ENCODE data around the gene ATP11A. TPM values are rescaled to one million over a fixed set of nuclear protein-coding genes. Genes with fewer than 3 reads are reported as not detected.

The ATP11A gene
- total and polyA plus RNA-seq, 9 donors: 6.6 to 72.7 (median 34.9) TPM

DNA sequence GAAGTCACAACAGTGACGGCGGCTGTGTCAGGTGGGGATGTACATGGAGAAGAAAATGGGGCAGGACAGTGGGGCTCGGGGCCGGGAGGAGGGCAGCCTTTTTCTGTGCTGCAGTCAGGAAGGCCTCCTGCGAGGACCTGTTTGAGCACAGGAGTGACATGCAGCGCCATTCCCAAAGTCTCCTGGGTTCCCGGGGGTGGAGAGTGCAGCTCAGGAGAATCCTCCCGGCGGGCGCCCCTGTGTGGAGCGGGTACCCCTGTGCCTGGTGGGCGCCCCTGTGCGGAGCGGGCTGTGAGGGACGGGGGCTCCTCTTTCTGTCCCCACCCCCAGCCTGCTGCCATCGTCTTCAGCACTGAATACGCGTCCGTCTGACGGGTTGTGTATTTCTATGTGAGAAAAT lies 62.4 kb downstream of the ATP11A start:
- WGBS, 3 donors: 80 to 89% (median 87%) methylated on average over 20 of the region's 20 CpGs
- Histone ChIP-seq H3K36me3 (no peaks in the 10 kb centered on the region), H3K4me1 (ENCODE audit: insufficient read depth) (peaks cover 2% of the 10 kb centered on the region), H3K27ac (no peak overlapping the region), H3K27me3 (no peaks in the 10 kb centered on the region), H3K4me3 (no peak overlapping the region), H3K9me3 (no peaks in the 10 kb centered on the region)
- DNase-seq: no peak
- TF ChIP-seq EP300 (IDR thresholded peaks at IDR 0.05): no peak
- TF ChIP-seq CTCF (IDR thresholded peaks at IDR 0.05): no peak
- TF ChIP-seq POLR2A (IDR thresholded peaks at IDR 0.05): no peak
- intact Hi-C loops (cut with DNase I): loop anchor here in 1 of 4 donors (5.0 kb wide), 1 partner anchor 475 kb away; no protein-coding TSS in a partner anchor

DNA sequence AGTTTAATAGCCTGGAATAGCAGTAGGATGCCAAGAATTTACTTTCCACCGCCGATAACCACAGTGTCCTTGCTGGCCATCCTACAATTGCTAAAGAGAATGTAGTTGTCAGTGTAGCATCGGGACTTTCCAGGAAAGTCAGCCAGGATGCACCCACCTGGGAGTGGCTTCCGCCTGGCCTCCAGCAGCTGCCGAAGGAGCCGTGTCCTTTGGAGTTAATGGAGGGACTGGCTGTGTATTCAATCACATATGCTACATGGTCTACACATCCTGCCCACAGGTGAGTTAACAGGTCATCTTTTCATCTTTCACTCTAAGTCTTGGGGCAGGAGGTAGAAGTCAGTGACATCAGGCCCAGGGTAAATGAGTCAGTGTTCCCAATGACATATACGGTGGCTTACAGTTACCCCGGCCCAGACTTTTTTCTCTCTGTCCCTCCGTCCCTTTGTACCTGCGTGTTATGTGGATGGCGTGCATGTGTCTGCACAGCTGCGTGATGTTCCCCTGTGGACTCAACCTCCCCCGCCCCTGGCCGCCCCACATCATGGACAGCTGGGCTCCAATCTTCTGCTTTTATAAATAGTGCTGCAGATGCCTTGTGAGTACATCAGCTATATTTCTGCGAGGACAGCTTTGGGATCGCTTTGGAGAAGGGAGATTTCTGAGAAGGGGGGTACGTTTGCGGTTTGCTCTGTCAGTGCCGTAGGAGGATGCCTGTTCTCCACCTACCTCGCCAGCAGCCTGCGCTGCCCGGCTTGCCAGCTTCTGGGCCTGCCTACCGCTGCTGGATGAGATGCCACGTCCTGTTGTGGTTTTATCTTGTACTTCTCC lies 63.1 kb downstream of the ATP11A start:
- H3K9me3 ChIP-seq: no peaks in the 10 kb centered on the region
- no peak overlapping the region for H3K27ac ChIP-seq
- no peak for DNase-seq
- H3K4me3 ChIP-seq: no peak overlapping the region
- no peaks in the 10 kb centered on the region for H3K36me3 ChIP-seq
- intact Hi-C loops (cut with DNase I): loop anchor here in 1 of 4 donors (5.0 kb wide), 1 partner anchor 476 kb away; no protein-coding TSS in a partner anchor
- TF ChIP-seq EP300 (IDR thresholded peaks at IDR 0.05) (no peak), CTCF (IDR thresholded peaks at IDR 0.05) (no peak)
- H3K27me3 ChIP-seq: no peaks in the 10 kb centered on the region
- 21 to 32% (median 25%) methylated on average over 24 of the region's 24 CpGs for WGBS, 3 donors
- H3K4me1 ChIP-seq (ENCODE audit: insufficient read depth): peaks cover 2% of the 10 kb centered on the region

- WGBS, 3 donors: 84 to 90% (median 86%) methylated on average over 16 of the region's 16 CpGs
- no peaks in the 10 kb centered on the region for H3K27me3 ChIP-seq
- no peaks in the 10 kb centered on the region for H3K36me3 ChIP-seq
- TF ChIP-seq POLR2A (IDR thresholded peaks at IDR 0.05): no peak
- TF ChIP-seq EP300 (IDR thresholded peaks at IDR 0.05): no peak
- no peak for TF ChIP-seq CTCF (IDR thresholded peaks at IDR 0.05)
- intact Hi-C loops (cut with DNase I): loop anchor here in 1 of 4 donors (5.0 kb wide), 1 partner anchor 477 kb away; no protein-coding TSS in a partner anchor
- no peak for DNase-seq
- peaks cover 2% of the 10 kb centered on the region for H3K4me1 ChIP-seq (ENCODE audit: insufficient read depth)
- H3K4me3 ChIP-seq: no peak overlapping the region
- H3K27ac ChIP-seq: no peak overlapping the region
- H3K9me3 ChIP-seq: no peaks in the 10 kb centered on the region
Observed at GRCh38 chr13:112753833-112754232, 64.0 kb downstream of the ATP11A start.

DNA sequence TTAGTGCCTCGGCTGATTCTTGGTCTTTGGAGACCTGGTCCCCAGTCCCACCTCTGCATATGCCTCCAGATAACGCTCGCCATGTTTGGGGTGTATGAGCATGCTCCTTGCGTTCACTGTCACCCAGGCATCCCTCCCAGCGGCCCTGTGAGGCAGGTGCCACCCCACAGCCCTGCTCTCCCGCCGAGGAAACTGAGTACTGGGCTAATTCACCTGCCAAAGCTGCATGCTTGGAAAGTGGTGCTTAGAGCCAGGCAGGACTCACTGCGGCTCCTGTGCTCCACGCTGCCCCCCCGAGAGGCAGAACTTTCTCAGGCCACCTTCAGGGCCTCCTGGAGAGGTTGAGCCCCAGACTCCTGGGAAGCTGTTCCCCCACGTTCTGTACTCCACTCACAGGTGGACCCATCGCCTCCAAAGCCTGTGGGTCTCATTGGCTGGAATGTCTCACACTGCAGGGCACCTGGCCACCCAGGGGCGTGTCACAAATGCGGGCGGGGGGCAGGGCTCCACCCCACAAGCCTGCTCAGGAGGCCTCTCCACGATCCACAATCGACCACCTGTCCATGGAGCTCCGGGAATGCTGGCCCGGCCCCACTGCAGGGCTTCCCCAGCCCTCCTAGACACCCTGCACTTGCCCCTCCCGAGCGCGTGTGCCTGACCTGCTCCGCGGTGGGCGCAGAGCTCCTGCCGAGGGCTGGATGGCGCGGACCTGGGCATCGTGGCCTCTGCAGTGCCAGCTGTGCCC lies 64.6 kb downstream of the ATP11A start:
- 95 to 96% (median 96%) methylated on average over 26 to 29 of the region's 29 CpGs for WGBS, 3 donors
- no peak for DNase-seq
- TF ChIP-seq POLR2A (IDR thresholded peaks at IDR 0.05) (no peak), CTCF (IDR thresholded peaks at IDR 0.05) (no peak), EP300 (IDR thresholded peaks at IDR 0.05) (no peak)
- intact Hi-C loops (cut with DNase I): loop anchor here in 1 of 4 donors (5.0 kb wide), 1 partner anchor 477 kb away; no protein-coding TSS in a partner anchor
- H3K4me1 ChIP-seq (ENCODE audit: insufficient read depth): peaks cover 2% of the 10 kb centered on the region
- H3K4me3 ChIP-seq: no peak overlapping the region
- H3K27ac ChIP-seq: no peak overlapping the region
- H3K36me3 ChIP-seq: no peaks in the 10 kb centered on the region
- H3K9me3 ChIP-seq: no peaks in the 10 kb centered on the region
- H3K27me3 ChIP-seq: no peaks in the 10 kb centered on the region
